Esophagus mucosa (tissue), 1 donor: ENCODE data around the gene EIF4G3. TPM values are rescaled to one million over a fixed set of nuclear protein-coding genes. Genes with fewer than 3 reads are reported as not detected.
"Not testable (repeated sequence)": the region's sequence is repeated elsewhere in the genome, so short reads cannot be mapped to it uniquely, and the experiment has no call there.

ENCODE experiments used
- ATAC-seq: fragments of 200-7000 bp; cut with Tn5 transposase; one replicate; pipeline ENCODE4 v1.9.1; 2020
- total RNA-seq: library from RNA; stranded (reverse); gene quantifications from one replicate; pipeline ENCODE4 v1.2.4, GENCODE V29; 2023
- donor health status: DM: yes; HTN: yes; CAD: no.

Gene EIF4G3
- total RNA-seq, 1 donor from 2014 or later, result 35.7 TPM

DNA sequence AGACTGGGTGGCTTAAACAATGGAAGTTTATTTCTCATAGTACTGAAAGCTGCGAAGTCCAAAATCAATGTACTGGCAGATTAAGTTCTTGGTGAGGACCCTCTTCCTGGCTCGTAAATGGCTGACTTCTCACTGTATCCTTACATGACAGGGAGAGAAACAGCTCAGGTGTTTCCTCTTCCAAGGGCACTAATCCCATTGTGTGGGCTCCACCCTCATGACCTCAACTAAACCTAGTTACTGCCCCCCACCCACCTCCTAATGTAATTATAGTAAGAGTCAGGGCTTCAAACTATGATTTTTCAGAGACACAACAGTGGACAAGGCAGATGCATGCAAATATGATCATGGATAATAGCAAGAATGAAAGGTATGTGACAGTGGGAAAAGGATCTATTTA is 308.4 kb downstream of the EIF4G3 start:
- ATAC-seq, result no peak

DNA sequence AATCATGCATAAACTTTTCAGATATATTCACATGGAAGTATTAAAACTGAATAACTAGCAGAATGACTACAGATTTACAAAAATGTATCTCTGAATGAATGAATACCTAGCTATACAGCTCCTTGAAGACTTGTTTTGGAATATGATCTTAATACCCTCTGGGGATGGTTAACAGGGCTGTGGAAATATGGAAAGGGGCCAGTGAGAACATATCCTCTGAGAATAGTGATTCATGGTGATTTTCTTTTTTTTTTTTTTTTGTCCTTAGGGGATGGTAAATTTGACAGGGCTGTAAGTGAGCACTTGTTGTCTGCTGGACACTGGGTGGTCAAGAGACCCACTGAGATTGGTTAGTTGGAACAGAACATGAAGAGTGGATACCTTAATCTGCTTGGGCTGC is 308.9 kb downstream of the EIF4G3 start:
- no peak for ATAC-seq

DNA sequence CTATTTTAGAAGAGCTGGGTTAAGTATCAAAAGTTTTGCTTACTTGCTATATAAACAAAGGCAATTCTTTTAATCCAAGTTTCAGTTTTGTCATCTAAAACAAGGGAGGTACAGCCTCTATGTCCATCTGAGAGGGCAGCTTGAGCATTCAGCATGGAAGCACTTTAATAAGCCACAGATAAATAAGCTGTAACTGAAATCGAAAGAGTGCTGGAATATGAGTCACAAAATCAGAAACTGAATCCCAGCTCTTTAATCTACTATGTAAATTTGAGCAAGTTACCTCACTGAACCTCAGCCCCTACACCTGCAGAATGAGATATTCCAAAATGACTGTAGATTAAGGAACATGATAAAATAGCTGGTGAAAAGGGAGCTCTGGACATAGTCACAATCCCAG is 309.6 kb downstream of the EIF4G3 start:
- ATAC-seq, result no peak

DNA sequence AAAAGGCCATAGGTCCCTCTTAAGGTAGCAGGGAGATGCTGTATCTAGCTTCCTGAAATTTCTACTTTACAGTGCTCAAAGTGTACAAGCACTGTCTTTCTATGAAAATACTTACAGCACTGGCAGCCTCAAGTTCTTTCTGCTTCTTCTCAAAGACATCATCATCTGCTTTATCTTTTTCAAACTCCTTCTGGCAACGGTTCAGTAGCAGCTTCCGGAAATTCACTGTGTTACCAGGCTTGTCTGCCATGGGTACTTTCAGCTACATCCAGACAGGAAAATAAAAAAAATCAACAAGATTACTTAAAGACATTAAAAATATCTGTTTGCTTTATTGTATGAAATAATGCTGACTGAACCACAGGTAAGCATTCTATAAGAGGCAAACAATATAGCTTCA is 311.7 kb downstream of the EIF4G3 start:
- no peak for ATAC-seq

GRCh38 chr1:20854529-20854928 is 322.2 kb downstream of the EIF4G3 start:
- no peak for ATAC-seq

DNA sequence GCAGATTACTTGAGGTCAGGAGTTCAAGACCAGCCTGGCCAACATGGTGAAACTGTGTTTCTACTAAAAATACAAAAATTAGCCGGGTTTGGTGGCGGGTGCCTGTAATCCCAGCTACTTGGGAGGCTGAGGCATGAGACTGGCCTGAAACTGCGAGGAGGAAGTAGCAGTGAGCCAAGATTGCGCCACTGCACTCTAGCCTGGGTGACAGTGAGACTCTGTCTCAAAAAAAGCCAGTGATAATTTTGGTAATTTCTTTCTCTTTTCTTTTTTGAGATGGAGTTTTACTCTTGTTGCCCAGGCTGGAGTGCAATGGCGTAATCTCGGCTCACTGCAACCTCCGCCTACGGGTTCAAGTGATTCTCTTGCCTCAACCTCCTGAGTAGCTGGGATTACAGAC is 324.9 kb downstream of the EIF4G3 start:
- not testable (repeated sequence) for ATAC-seq

DNA sequence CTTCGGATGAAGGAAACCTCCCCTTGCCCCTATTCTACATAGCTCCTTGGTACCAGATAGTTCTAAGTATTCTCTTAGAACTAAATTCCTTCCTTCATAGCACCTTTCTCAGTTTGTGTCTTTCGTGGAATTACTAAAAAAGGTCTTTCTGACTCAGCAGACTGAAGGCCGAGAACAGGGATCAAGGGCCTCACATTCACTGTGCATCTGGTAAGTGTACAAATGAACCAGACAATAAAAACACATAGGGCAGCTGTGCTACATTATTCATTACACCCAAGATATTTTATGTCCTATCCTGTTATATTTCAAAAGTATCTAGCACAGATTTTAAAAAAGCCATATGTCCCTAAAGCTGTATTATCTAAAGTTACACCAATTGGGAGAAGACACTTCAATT is 326.7 kb downstream of the EIF4G3 start:
- ATAC-seq, result no peak

GRCh38 chr1:20849100-20849499 is 327.6 kb downstream of the EIF4G3 start:
- no peak for ATAC-seq

GRCh38 chr1:20848162-20848561 is 328.5 kb downstream of the EIF4G3 start:
- ATAC-seq, result no peak

DNA sequence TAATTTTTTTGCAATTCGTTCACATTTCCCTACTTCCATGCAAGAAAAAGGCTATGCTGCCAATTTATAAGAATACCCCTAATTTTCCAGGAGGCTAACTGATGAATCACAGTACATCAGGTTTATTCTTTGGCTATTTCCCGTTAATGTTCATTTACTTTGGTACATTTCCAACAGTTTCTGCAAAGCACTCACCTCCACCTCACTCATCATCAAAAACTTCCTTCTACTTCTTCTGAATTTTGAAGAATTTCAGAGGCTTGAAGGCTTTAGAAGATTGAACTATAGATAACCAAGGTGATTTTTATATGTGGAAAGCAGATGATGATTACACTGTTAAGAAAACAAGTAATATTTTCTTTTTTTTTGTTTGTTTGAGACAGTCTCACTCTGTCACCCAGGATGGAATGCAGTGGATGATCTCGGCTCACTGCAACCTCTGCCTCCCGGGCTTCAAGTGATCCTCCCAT is 329.1 kb downstream of the EIF4G3 start:
- ATAC-seq, result no peak

GRCh38 chr1:20846461-20847374 is 330.0 kb downstream of the EIF4G3 start:
- no peak for ATAC-seq

GRCh38 chr1:20840731-20841130 is 336.0 kb downstream of the EIF4G3 start:
- no peak for ATAC-seq

DNA sequence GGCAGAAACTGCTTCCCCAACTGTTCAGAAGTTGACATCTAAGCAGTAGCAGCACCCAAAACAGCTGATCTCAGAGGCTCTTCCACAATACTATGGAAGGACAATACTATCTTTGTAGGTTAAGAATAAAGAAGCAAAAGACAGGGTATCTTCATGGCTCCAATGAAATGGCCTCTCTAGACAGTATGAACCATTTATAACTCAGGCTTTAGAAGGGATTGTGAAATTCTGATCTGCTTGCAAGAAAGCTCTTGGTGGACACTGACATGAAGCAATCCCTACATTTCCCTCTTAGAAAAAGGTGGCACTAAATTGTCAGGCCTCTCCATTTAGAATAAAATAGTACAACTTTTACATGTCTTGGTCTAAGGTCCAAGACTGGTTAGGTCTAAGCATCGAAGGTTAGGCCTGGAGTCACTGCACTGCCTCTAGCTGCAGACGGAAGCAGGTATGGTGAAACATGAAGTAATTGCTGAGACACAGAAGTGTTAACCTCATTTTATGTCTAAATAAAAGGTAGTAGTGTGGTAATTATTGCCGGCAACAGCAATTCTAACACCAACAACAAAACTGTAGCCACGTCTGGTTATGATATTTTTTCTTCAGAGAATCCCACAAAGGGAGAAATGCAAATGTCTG is 339.0 kb downstream of the EIF4G3 start:
- no peak for ATAC-seq

DNA sequence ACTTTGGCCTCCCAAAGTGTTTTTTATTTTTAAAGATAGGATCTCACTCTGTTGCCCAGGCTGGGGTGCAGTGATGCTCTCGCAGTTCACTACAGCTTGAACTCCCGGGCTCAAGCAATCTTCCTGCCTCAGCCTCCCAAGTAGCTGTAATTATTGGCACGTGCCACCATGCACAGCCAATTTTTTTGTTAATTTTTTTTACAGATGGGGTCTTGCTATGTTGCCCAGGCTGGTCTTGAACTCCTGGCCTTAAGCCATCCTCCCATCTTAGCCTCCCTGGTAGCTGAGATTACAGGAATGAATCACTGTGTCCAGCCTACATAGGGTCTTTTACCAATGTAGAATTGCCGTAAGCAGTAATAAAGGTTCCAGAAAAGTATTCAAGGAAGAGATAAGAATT is 340.5 kb downstream of the EIF4G3 start:
- no peak for ATAC-seq

- ATAC-seq, result no peak
These were observed 341.9 kb downstream of the EIF4G3 start for GRCh38 chr1:20834780-20835179.

GRCh38 chr1:20834192-20834591 is 342.5 kb downstream of the EIF4G3 start:
- ATAC-seq, result no peak

- no peak for ATAC-seq
These were observed 346.3 kb downstream of the EIF4G3 start for GRCh38 chr1:20830378-20830777.

- no peak for ATAC-seq
These were observed 346.8 kb downstream of the EIF4G3 start for GRCh38 chr1:20829946-20830345.

- ATAC-seq, result no peak
These were observed 347.2 kb downstream of the EIF4G3 start for GRCh38 chr1:20829531-20829930.

DNA sequence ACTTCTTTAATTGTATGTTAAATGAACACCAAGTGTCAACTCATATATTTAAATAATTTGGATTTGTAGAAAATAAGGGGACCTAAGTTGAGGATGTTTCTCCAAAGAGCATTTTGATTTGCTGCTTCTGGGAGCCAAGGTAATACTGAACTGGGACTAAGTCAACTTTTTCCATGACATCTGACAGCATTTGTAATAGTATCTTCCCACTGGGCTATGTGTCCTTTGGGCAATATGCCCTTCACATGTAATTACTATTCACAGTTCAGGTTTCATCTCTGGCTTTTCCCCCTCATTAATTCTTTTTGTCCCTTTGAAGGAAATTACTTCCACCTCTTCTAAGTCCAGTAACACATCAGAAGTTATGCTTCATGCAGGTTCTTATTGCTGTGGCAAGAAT is 352.9 kb downstream of the EIF4G3 start:
- no peak for ATAC-seq

GRCh38 chr1:20821466-20821865 is 355.2 kb downstream of the EIF4G3 start:
- no peak for ATAC-seq

DNA sequence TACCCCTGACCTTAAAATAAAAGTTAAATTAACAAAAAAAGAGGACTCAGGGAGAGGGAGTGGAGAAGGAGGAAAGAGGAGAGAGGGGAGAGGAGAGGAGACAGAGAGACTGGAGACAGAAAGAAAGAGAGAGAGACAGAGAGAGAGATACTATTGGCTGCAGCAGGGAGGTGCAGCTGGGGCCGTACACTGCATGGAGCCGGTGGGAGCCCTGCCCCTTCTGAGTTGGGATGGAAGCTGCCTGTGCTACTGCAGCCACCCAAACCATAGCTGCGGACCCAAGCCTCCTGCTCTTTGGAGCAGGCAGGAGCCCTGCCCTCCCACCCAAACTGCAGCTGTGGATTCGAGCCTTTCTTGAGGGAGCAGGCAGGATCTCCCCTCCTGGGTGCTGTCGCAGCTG is 356.9 kb downstream of the EIF4G3 start:
- no peak for ATAC-seq

DNA sequence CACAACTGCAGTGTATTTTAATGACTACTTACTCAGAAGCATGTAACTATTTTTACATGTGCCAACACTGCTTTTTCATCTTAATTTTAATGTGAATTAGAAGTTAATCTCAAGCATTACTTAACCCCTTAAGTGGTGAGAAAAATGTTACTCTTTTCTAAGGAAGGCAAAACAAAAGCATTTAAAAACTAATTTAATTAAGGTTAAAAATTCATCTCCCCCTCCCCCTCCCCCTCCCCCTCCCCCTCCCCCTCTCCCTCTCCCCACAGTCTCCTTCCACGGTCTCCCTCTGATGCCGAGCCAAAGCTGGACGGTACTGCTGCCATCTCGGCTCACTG is 362.2 kb downstream of the EIF4G3 start:
- no peak for ATAC-seq

DNA sequence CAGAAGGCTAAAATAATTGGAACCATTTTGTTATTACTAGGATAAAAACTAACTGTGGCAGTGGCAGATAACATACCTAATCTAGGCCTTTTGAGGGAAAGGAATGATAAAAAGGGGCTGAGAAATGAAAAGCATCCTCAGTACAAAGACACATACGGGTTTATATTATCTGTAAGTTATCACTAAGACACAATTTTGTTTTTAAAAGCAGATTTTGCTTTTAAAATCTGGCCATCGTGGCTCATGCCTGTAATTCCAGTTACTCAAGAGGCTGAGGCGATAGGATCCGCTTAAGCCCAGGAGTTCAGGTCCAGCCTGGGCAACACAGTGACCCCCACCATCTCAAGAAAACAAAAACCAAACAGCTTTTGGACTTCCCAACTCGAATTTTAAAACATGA is 364.8 kb downstream of the EIF4G3 start:
- no peak for ATAC-seq
